Measurements from ENCODE around the gene SMAD6.

GRCh38 chr15:66718220-66718988 lies 16.4 kb downstream of the SMAD6 start:
- TF ChIP-seq CTCF (IDR thresholded peaks at IDR 0.05 in 2 of 3, conservative IDR thresholded peaks at IDR 0.05 in 1 of 3; ENCODE audit: borderline replicate concordance in 1 of 3, insufficient read depth in 1 of 3, low read depth in 2 of 3, low read length in 2 of 3) (no peak), RAD21 (IDR thresholded peaks at IDR 0.05; ENCODE audit: low read depth) (no peak), POLR2AphosphoS5 (IDR thresholded peaks at IDR 0.05; ENCODE audit: low read depth, low read length) (no peak), EZH2 (IDR thresholded peaks at IDR 0.05) (no peak), MAX (IDR thresholded peaks at IDR 0.05) (no peak), ELF1 (IDR thresholded peaks at IDR 0.05; ENCODE audit: borderline replicate concordance, low read depth) (no peak), EZH2phosphoT487 (IDR thresholded peaks at IDR 0.05; ENCODE audit: borderline replicate concordance) (no peak), SP1 (IDR thresholded peaks at IDR 0.05; ENCODE audit: low read depth) (no peak), POLR2A (IDR thresholded peaks at IDR 0.05; ENCODE audit: borderline replicate concordance, extremely low read depth, insufficient read depth, insufficient read length) (no peak), SRF (IDR thresholded peaks at IDR 0.05; ENCODE audit: low read depth) (no peak)
- TF ChIP-seq, protein P1, sequence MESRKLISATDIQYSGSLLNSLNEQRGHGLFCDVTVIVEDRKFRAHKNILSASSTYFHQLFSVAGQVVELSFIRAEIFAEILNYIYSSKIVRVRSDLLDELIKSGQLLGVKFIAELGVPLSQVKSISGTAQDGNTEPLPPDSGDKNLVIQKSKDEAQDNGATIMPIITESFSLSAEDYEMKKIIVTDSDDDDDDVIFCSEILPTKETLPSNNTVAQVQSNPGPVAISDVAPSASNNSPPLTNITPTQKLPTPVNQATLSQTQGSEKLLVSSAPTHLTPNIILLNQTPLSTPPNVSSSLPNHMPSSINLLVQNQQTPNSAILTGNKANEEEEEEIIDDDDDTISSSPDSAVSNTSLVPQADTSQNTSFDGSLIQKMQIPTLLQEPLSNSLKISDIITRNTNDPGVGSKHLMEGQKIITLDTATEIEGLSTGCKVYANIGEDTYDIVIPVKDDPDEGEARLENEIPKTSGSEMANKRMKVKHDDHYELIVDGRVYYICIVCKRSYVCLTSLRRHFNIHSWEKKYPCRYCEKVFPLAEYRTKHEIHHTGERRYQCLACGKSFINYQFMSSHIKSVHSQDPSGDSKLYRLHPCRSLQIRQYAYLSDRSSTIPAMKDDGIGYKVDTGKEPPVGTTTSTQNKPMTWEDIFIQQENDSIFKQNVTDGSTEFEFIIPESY (IDR thresholded peaks at IDR 0.05; ENCODE audit: extremely low read depth, insufficient replicate concordance, low read length): no peak
- TF ChIP-seq, protein P2, sequence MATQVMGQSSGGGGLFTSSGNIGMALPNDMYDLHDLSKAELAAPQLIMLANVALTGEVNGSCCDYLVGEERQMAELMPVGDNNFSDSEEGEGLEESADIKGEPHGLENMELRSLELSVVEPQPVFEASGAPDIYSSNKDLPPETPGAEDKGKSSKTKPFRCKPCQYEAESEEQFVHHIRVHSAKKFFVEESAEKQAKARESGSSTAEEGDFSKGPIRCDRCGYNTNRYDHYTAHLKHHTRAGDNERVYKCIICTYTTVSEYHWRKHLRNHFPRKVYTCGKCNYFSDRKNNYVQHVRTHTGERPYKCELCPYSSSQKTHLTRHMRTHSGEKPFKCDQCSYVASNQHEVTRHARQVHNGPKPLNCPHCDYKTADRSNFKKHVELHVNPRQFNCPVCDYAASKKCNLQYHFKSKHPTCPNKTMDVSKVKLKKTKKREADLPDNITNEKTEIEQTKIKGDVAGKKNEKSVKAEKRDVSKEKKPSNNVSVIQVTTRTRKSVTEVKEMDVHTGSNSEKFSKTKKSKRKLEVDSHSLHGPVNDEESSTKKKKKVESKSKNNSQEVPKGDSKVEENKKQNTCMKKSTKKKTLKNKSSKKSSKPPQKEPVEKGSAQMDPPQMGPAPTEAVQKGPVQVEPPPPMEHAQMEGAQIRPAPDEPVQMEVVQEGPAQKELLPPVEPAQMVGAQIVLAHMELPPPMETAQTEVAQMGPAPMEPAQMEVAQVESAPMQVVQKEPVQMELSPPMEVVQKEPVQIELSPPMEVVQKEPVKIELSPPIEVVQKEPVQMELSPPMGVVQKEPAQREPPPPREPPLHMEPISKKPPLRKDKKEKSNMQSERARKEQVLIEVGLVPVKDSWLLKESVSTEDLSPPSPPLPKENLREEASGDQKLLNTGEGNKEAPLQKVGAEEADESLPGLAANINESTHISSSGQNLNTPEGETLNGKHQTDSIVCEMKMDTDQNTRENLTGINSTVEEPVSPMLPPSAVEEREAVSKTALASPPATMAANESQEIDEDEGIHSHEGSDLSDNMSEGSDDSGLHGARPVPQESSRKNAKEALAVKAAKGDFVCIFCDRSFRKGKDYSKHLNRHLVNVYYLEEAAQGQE (IDR thresholded peaks at IDR 0.05; ENCODE audit: low read depth): no peak

Measured in HCT116 (cell line).